ENCODE data around the gene IRS2.

Gene IRS2

DNA sequence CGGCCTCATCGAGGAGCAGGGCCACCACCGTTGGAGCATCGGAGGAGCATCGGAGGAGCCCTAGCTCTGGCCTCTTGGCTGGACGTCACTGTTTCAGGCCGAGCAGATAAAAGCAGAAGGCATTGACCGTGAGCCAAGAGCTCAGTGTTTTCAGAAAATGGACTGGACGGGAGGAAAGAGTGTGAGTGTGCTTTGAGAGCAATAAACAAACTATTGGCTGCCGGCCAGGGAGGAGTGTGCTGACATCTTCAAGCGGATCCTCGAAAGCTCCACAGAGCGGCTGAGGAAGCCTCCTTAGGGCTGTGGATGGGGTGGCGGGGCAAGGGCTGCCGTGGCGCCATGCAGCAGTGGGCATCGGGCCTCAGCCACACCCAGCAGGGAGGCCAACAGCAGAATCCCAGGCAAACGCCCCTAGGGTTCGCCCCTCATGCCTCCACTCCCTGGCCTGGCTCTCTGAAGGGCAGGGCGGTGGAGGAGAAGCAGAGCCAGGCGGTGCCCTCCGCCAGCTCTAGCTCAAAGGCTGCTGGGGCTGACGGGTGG lies 41.8 kb downstream of the IRS2 start:
- H3K4me3 ChIP-seq (ENCODE audit: low read depth, low read length): no peak overlapping the region
- H3K9me3 ChIP-seq (ENCODE audit: control insufficient read depth, low read length): no peaks in the 10 kb centered on the region
- no peaks in the 10 kb centered on the region for H3K36me3 ChIP-seq (ENCODE audit: control insufficient read depth, insufficient read depth, low read length)
- H3K4me1 ChIP-seq: no peaks in the 10 kb centered on the region
- no peak overlapping the region for H3K27ac ChIP-seq
- no peak overlapping the region for H3K4me2 ChIP-seq (ENCODE audit: low read length)
- TF ChIP-seq, protein P1, sequence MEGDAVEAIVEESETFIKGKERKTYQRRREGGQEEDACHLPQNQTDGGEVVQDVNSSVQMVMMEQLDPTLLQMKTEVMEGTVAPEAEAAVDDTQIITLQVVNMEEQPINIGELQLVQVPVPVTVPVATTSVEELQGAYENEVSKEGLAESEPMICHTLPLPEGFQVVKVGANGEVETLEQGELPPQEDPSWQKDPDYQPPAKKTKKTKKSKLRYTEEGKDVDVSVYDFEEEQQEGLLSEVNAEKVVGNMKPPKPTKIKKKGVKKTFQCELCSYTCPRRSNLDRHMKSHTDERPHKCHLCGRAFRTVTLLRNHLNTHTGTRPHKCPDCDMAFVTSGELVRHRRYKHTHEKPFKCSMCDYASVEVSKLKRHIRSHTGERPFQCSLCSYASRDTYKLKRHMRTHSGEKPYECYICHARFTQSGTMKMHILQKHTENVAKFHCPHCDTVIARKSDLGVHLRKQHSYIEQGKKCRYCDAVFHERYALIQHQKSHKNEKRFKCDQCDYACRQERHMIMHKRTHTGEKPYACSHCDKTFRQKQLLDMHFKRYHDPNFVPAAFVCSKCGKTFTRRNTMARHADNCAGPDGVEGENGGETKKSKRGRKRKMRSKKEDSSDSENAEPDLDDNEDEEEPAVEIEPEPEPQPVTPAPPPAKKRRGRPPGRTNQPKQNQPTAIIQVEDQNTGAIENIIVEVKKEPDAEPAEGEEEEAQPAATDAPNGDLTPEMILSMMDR (IDR thresholded peaks at IDR 0.05): no peak
- no peaks in the 10 kb centered on the region for H3K79me2 ChIP-seq
- no peaks in the 10 kb centered on the region for H3K27me3 ChIP-seq (ENCODE audit: control insufficient read depth, insufficient read depth, low read length)
- H3K9ac ChIP-seq: no peak overlapping the region
- no peak overlapping the region for H2AFZ ChIP-seq

DNA sequence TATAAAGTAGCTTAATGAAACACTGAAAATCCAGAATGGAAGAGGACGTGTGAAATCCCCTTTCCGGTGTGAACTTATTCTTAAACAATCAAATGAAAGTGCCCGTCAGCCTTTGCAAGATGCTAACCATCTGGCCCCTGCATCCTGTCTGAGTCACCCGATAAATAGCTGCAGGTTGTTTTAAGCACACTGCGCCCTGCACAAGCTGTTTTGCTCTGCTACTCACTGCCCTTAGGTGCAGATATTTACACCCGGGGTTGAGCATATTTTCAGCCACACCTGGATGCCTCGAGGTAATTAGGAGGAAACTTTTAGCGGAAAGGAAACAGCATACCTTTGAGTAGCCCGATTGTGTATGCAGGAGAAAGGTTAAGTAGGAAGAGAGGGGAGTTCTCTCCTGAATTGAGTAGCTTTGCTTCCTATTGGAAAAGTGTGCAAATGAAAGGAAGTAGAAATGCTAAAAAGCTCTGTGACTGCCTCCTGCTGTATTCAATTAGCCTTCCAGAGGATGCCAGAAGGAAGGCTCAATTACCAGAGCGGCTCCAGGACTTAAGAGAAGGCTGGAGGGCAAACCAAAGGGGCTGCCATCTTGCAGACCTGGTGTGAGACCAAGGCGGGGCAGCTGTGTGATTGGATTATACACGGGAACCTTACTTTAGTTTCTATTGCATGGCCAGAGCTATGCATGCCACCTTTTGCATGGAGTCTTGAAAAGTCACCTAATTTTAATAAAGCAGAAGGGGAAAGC lies 42.5 kb downstream of the IRS2 start:
- Histone ChIP-seq H3K36me3 (ENCODE audit: control insufficient read depth, insufficient read depth, low read length) (no peaks in the 10 kb centered on the region), H3K9ac (no peak overlapping the region), H3K9me3 (ENCODE audit: control insufficient read depth, low read length) (no peaks in the 10 kb centered on the region), H3K27ac (no peak overlapping the region), H3K79me2 (no peaks in the 10 kb centered on the region), H3K27me3 (ENCODE audit: control insufficient read depth, insufficient read depth, low read length) (no peaks in the 10 kb centered on the region), H3K4me1 (no peaks in the 10 kb centered on the region), H3K4me2 (ENCODE audit: low read length) (no peak overlapping the region), H2AFZ (no peak overlapping the region), H3K4me3 (ENCODE audit: low read depth, low read length) (no peak overlapping the region)
- TF ChIP-seq, protein P1 (IDR thresholded peaks at IDR 0.05): no peak

DNA sequence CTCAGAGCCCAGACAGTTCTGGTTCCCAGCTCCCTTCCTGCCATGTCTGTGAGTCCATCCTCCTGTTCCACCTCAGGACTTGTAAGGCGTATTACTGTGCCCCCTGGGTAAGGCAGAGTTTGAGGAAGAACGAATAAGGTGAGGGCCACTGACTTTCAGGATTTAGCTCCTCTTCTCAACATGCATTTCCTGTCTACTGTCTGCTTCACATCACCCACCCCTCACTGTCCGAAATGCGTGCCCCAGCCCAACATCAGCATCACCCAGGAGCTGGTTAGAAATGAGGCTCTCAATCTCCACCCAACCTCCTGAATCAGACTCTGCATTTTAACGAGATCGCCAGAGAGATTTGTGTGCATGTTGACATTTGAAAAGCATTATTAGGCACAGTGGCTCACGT lies 44.4 kb downstream of the IRS2 start:
- no peak overlapping the region for H3K27ac ChIP-seq
- no peaks in the 10 kb centered on the region for H3K36me3 ChIP-seq (ENCODE audit: control insufficient read depth, insufficient read depth, low read length)
- H3K27me3 ChIP-seq (ENCODE audit: control insufficient read depth, insufficient read depth, low read length): no peaks in the 10 kb centered on the region
- TF ChIP-seq, protein P1 (IDR thresholded peaks at IDR 0.05): no peak
- H3K4me3 ChIP-seq (ENCODE audit: low read depth, low read length): no peak overlapping the region
- H3K4me2 ChIP-seq (ENCODE audit: low read length): no peak overlapping the region
- H3K9ac ChIP-seq: no peak overlapping the region
- H3K9me3 ChIP-seq (ENCODE audit: control insufficient read depth, low read length): no peaks in the 10 kb centered on the region
- no peaks in the 10 kb centered on the region for H3K79me2 ChIP-seq
- no peaks in the 10 kb centered on the region for H3K4me1 ChIP-seq
- H2AFZ ChIP-seq: no peak overlapping the region

DNA sequence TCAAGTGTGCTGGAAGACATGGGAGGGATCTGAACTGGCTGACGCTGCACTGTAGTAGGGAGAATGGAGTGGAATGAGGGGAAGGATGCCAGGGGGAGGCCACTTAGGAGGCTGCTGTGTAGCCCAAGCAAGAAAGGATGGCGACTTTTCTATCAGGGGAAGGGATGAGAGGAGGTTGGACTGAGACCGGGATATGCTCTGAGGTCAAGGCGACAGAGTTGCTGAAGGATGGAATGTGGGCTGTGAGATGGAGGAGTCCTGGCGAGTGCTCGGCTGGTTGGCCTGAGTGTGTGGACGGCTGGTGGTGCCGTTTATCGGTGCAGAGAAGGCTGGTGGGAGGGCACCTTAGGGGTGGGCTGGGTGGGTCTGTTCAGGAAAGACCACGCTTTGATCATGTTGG lies 45.7 kb downstream of the IRS2 start:
- H3K4me3 ChIP-seq (ENCODE audit: low read depth, low read length): no peak overlapping the region
- no peak overlapping the region for H3K4me2 ChIP-seq (ENCODE audit: low read length)
- H3K4me1 ChIP-seq: no peaks in the 10 kb centered on the region
- H3K9me3 ChIP-seq (ENCODE audit: control insufficient read depth, low read length): no peaks in the 10 kb centered on the region
- H3K79me2 ChIP-seq: no peaks in the 10 kb centered on the region
- no peaks in the 10 kb centered on the region for H3K36me3 ChIP-seq (ENCODE audit: control insufficient read depth, insufficient read depth, low read length)
- TF ChIP-seq, protein P1 (IDR thresholded peaks at IDR 0.05): no peak
- no peaks in the 10 kb centered on the region for H3K27me3 ChIP-seq (ENCODE audit: control insufficient read depth, insufficient read depth, low read length)
- no peak overlapping the region for H2AFZ ChIP-seq
- H3K27ac ChIP-seq: no peak overlapping the region
- no peak overlapping the region for H3K9ac ChIP-seq

DNA sequence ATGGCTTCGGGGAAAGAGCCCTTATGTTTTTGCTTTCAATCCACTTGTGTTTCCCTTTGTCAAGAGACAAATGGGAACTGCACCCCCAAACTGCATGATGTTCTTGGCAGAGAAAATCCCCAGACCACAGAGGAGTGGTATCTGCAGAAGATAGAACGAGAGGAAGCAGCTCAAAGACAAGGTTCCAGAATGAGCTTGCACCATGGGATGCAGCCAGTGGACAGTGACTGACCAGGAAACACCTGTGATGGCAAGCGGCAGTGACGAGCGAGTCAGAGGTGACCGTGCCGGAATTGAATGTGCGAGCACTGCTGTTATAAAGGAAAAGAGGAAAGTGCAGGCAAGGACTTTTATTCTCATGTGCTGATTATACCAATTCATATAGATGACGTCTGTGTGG lies 46.3 kb downstream of the IRS2 start:
- TF ChIP-seq, protein P1 (IDR thresholded peaks at IDR 0.05): no peak
- Histone ChIP-seq H3K27me3 (ENCODE audit: control insufficient read depth, insufficient read depth, low read length) (no peaks in the 10 kb centered on the region), H3K27ac (no peak overlapping the region)

More for the DNA sequence above, 46.3 kb downstream of the IRS2 start:
- no peaks in the 10 kb centered on the region for H3K4me1 ChIP-seq
- no peaks in the 10 kb centered on the region for H3K36me3 ChIP-seq (ENCODE audit: control insufficient read depth, insufficient read depth, low read length)
- no peaks in the 10 kb centered on the region for H3K79me2 ChIP-seq
- no peak overlapping the region for H3K4me2 ChIP-seq (ENCODE audit: low read length)
- no peak overlapping the region for H2AFZ ChIP-seq
- H3K4me3 ChIP-seq (ENCODE audit: low read depth, low read length): no peak overlapping the region
- H3K9ac ChIP-seq: no peak overlapping the region
- no peaks in the 10 kb centered on the region for H3K9me3 ChIP-seq (ENCODE audit: control insufficient read depth, low read length)
